Measurements from ENCODE around the gene CORO7.

The CORO7 gene

GRCh38 chr16:4317532-4318450, 98.6 kb downstream of the CORO7 start:
- no peak for DNase-seq

- DNase-seq, result no peak
These were observed 99.4 kb downstream of the CORO7 start for GRCh38 chr16:4316864-4317531.

GRCh38 chr16:4316108-4316863, 100.1 kb downstream of the CORO7 start:
- DNase-seq, result no peak

GRCh38 chr16:4315186-4316107, 100.9 kb downstream of the CORO7 start, which contains the start of gene GLIS2:
Gene GLIS2 (plus strand): TSS chr16:4316067. CDS start chr16:4332281, 16,214 bp downstream.
- no peak for DNase-seq

- no peak for DNase-seq
These were observed 101.7 kb downstream of the CORO7 start for GRCh38 chr16:4314532-4315185.

GRCh38 chr16:4313563-4314531, 102.5 kb downstream of the CORO7 start:
- DNase-seq, result peak; percentile 53

GRCh38 chr16:4309833-4310266, 106.5 kb downstream of the CORO7 start:
- peak; percentile 56 for DNase-seq

GRCh38 chr16:4309102-4309832, 107.1 kb downstream of the CORO7 start:
- DNase-seq, result peak; percentile 30

GRCh38 chr16:4307215-4308037, 109.0 kb downstream of the CORO7 start:
- DNase-seq, result peak; percentile 96

- DNase-seq, result no peak
These were observed 109.8 kb downstream of the CORO7 start for GRCh38 chr16:4306470-4307214.
